ENCODE results near the gene STIMATE.

STIMATE gene

GRCh38 chr3:52917044-52917443 lies 19.7 kb upstream of the STIMATE start:
- Histone ChIP-seq H3K4me1 (ENCODE audit: control insufficient read depth, insufficient read depth, low read length) (no peaks in the 10 kb centered on the region), H3K9ac (ENCODE audit: low read length) (no peak overlapping the region), H3K4me3 (ENCODE audit: low read length) (no peak overlapping the region), H3K9me3 (ENCODE audit: control insufficient read depth, low read length) (no peaks in the 10 kb centered on the region), H3K36me3 (ENCODE audit: control insufficient read depth, insufficient read depth, low read length, severe bottlenecking) (peaks cover 35% of the 10 kb centered on the region), H3K27me3 (replicated peaks; ENCODE audit: control insufficient read depth, insufficient read depth, low read length) (no peaks in the 10 kb centered on the region)
- DNase-seq (ENCODE audit: low read depth): no peak

- H3K9me3 ChIP-seq (ENCODE audit: control insufficient read depth, low read length): no peaks in the 10 kb centered on the region
- no peaks in the 10 kb centered on the region for H3K27me3 ChIP-seq (replicated peaks; ENCODE audit: control insufficient read depth, insufficient read depth, low read length)
- H3K9ac ChIP-seq (ENCODE audit: low read length): no peak overlapping the region
- peaks cover 31% of the 10 kb centered on the region for H3K36me3 ChIP-seq (ENCODE audit: control insufficient read depth, insufficient read depth, low read length, severe bottlenecking)
- H3K4me1 ChIP-seq (ENCODE audit: control insufficient read depth, insufficient read depth, low read length): no peaks in the 10 kb centered on the region
- no peak for DNase-seq (ENCODE audit: low read depth)
- H3K4me3 ChIP-seq (ENCODE audit: low read length): no peak overlapping the region
These were observed 17.9 kb upstream of the STIMATE start for GRCh38 chr3:52915294-52915693.

DNA sequence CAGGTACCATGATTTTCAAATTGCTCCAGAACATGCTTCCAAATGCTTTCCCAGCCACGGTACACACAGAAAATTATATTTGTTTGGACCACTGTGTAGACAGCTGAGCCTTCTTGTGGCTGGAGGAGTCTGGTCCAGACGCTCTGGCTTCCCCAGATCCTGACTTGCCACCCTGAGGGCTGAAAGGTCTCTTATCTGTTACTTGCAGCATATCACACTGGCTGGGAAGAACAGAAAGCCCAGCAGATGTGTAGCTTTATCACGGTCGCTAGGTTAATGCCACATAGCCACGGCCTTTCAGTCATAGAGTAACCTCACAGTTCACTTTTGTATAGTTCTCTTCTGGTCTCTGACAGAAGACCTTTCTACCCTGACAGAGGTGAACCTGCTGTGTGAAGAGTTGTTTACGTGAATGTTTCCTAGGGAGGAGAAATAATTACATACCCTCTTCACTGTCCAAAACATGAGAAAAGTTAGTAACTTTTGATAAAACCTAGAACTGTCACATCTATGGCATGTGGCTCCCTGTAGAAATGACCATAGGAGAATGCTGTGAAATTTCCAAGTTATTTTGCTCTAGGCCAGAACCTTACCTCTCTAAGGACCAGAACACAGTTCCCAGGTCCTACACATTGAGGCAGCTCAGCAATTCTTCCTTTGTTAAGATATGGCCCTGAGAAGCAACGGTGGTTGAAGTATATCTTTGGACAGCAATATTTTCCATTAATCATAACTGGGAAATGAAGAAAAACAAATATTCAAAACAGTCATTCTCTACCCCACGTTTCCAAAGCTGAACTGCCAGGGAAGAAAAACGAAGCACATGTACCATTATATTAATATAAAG lies 15.8 kb upstream of the STIMATE start:
- Histone ChIP-seq H3K9me3 (ENCODE audit: control insufficient read depth, low read length) (no peaks in the 10 kb centered on the region), H3K36me3 (ENCODE audit: control insufficient read depth, insufficient read depth, low read length, severe bottlenecking) (peaks cover 22% of the 10 kb centered on the region), H3K4me3 (ENCODE audit: low read length) (no peak overlapping the region), H3K9ac (ENCODE audit: low read length) (no peak overlapping the region), H3K27me3 (replicated peaks; ENCODE audit: control insufficient read depth, insufficient read depth, low read length) (no peaks in the 10 kb centered on the region), H3K4me1 (ENCODE audit: control insufficient read depth, insufficient read depth, low read length) (no peaks in the 10 kb centered on the region)
- DNase-seq (ENCODE audit: low read depth): no peak

GRCh38 chr3:52910823-52911222 lies 13.5 kb upstream of the STIMATE start:
- Histone ChIP-seq H3K4me3 (ENCODE audit: low read length) (no peak overlapping the region), H3K4me1 (ENCODE audit: control insufficient read depth, insufficient read depth, low read length) (no peaks in the 10 kb centered on the region), H3K9me3 (ENCODE audit: control insufficient read depth, low read length) (no peaks in the 10 kb centered on the region), H3K9ac (ENCODE audit: low read length) (no peak overlapping the region), H3K27me3 (replicated peaks; ENCODE audit: control insufficient read depth, insufficient read depth, low read length) (no peaks in the 10 kb centered on the region), H3K36me3 (ENCODE audit: control insufficient read depth, insufficient read depth, low read length, severe bottlenecking) (peaks cover 13% of the 10 kb centered on the region)
- no peak for DNase-seq (ENCODE audit: low read depth)

DNA sequence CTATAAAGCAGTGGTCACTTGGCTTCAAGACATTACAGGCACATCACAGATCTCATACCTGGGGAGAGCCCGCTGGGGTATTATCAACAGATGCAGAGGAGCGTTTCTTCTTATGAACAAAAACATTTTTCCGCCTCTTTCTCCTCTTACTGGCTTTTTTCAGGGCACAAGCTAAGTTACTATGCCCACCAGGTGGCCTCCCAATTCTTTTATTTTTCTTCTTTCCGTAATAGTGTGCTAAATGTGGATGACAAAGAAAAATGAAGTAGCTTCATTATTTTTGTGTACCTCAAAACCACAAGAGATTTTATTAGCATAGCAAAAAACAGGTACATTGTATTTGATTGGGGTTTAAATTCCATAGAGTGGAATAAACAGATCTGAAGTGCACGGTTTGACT lies 10.1 kb upstream of the STIMATE start:
- Histone ChIP-seq H3K4me3 (ENCODE audit: low read length) (no peak overlapping the region), H3K9ac (ENCODE audit: low read length) (no peak overlapping the region), H3K27me3 (replicated peaks; ENCODE audit: control insufficient read depth, insufficient read depth, low read length) (no peaks in the 10 kb centered on the region), H3K36me3 (ENCODE audit: control insufficient read depth, insufficient read depth, low read length, severe bottlenecking) (peaks cover 4% of the 10 kb centered on the region), H3K9me3 (ENCODE audit: control insufficient read depth, low read length) (no peaks in the 10 kb centered on the region), H3K4me1 (ENCODE audit: control insufficient read depth, insufficient read depth, low read length) (no peaks in the 10 kb centered on the region)
- no peak for DNase-seq (ENCODE audit: low read depth)

- no peak overlapping the region for H3K9ac ChIP-seq (ENCODE audit: low read length)
- H3K4me3 ChIP-seq (ENCODE audit: low read length): no peak overlapping the region
- DNase-seq (ENCODE audit: low read depth): no peak
- H3K36me3 ChIP-seq (ENCODE audit: control insufficient read depth, insufficient read depth, low read length, severe bottlenecking): no peaks in the 10 kb centered on the region
- no peaks in the 10 kb centered on the region for H3K9me3 ChIP-seq (ENCODE audit: control insufficient read depth, low read length)
- H3K4me1 ChIP-seq (ENCODE audit: control insufficient read depth, insufficient read depth, low read length): no peaks in the 10 kb centered on the region
- H3K27me3 ChIP-seq (replicated peaks; ENCODE audit: control insufficient read depth, insufficient read depth, low read length): no peaks in the 10 kb centered on the region
These were observed 7.2 kb upstream of the STIMATE start for GRCh38 chr3:52904552-52904951.

DNA sequence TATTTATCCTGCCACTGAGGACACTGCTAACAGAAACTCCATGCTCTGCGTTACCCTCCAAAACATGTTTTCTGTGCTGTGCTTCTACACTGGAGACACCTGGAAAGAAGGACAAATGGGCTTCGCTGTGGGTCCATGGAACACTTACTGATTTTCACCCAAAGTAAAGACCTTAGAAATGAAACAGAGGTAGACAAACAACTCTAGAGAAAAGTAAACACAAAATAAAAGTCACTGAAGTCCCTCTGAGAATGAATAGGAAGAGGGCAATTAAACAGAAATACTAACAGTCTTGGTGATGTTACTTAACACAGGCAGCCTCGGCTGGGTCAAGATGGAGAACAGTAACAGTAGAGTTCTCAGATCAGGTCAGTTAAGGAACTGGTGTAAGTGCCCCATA lies 6.7 kb upstream of the STIMATE start:
- no peak for DNase-seq (ENCODE audit: low read depth)
- H3K36me3 ChIP-seq (ENCODE audit: control insufficient read depth, insufficient read depth, low read length, severe bottlenecking): no peaks in the 10 kb centered on the region
- no peaks in the 10 kb centered on the region for H3K4me1 ChIP-seq (ENCODE audit: control insufficient read depth, insufficient read depth, low read length)
- H3K9me3 ChIP-seq (ENCODE audit: control insufficient read depth, low read length): no peaks in the 10 kb centered on the region
- no peak overlapping the region for H3K9ac ChIP-seq (ENCODE audit: low read length)
- no peak overlapping the region for H3K4me3 ChIP-seq (ENCODE audit: low read length)
- H3K27me3 ChIP-seq (replicated peaks; ENCODE audit: control insufficient read depth, insufficient read depth, low read length): no peaks in the 10 kb centered on the region

DNA sequence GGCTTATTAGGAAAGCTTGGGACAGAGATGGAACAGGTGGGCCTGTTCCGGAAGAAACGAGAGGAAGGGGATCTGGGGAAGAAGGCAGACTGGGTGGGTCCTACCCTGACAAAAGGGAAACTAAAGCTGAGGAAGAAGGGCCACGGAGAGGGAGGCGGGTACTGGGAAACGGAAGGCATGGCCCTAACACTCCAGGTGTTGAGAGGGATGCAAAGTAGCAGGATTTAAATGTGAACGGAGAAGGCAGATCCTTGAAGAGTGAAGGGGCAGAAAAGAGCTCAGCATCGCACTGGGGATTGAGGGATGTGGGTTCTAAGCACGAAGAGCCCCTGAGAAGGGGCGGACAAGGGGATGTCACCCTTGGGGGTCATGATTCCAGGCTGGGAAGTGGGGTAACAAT lies 735 bp downstream of the STIMATE start:
- DNase-seq (ENCODE audit: low read depth): peak; percentile 30
- Histone ChIP-seq H3K36me3 (ENCODE audit: control insufficient read depth, insufficient read depth, low read length, severe bottlenecking) (no peaks in the 10 kb centered on the region), H3K9ac (ENCODE audit: low read length) (peak overlapping the region; percentile 89), H3K4me3 (ENCODE audit: low read length) (peak overlapping the region; percentile 90), H3K4me1 (ENCODE audit: control insufficient read depth, insufficient read depth, low read length) (peaks cover 40% of the 10 kb centered on the region), H3K27me3 (replicated peaks; ENCODE audit: control insufficient read depth, insufficient read depth, low read length) (no peaks in the 10 kb centered on the region), H3K9me3 (ENCODE audit: control insufficient read depth, low read length) (no peaks in the 10 kb centered on the region)

GRCh38 chr3:52896151-52896550 lies 1.2 kb downstream of the STIMATE start:
- no peak for DNase-seq (ENCODE audit: low read depth)
- Histone ChIP-seq H3K27me3 (replicated peaks; ENCODE audit: control insufficient read depth, insufficient read depth, low read length) (no peaks in the 10 kb centered on the region), H3K4me1 (ENCODE audit: control insufficient read depth, insufficient read depth, low read length) (peaks cover 44% of the 10 kb centered on the region), H3K9ac (ENCODE audit: low read length) (no peak overlapping the region), H3K9me3 (ENCODE audit: control insufficient read depth, low read length) (no peaks in the 10 kb centered on the region), H3K4me3 (ENCODE audit: low read length) (peak overlapping the region; percentile 90), H3K36me3 (ENCODE audit: control insufficient read depth, insufficient read depth, low read length, severe bottlenecking) (no peaks in the 10 kb centered on the region)

- H3K9me3 ChIP-seq (ENCODE audit: control insufficient read depth, low read length): no peaks in the 10 kb centered on the region
- DNase-seq (ENCODE audit: low read depth): no peak
- H3K4me1 ChIP-seq (ENCODE audit: control insufficient read depth, insufficient read depth, low read length): peaks cover 51% of the 10 kb centered on the region
- H3K9ac ChIP-seq (ENCODE audit: low read length): no peak overlapping the region
- no peaks in the 10 kb centered on the region for H3K27me3 ChIP-seq (replicated peaks; ENCODE audit: control insufficient read depth, insufficient read depth, low read length)
- no peak overlapping the region for H3K4me3 ChIP-seq (ENCODE audit: low read length)
- no peaks in the 10 kb centered on the region for H3K36me3 ChIP-seq (ENCODE audit: control insufficient read depth, insufficient read depth, low read length, severe bottlenecking)
These were observed 1.9 kb downstream of the STIMATE start for GRCh38 chr3:52895418-52895817.

- Histone ChIP-seq H3K9ac (ENCODE audit: low read length) (no peak overlapping the region), H3K27me3 (replicated peaks; ENCODE audit: control insufficient read depth, insufficient read depth, low read length) (no peaks in the 10 kb centered on the region), H3K4me3 (ENCODE audit: low read length) (no peak overlapping the region), H3K4me1 (ENCODE audit: control insufficient read depth, insufficient read depth, low read length) (peaks cover 51% of the 10 kb centered on the region), H3K9me3 (ENCODE audit: control insufficient read depth, low read length) (no peaks in the 10 kb centered on the region), H3K36me3 (ENCODE audit: control insufficient read depth, insufficient read depth, low read length, severe bottlenecking) (no peaks in the 10 kb centered on the region)
- no peak for DNase-seq (ENCODE audit: low read depth)
These were observed 2.6 kb downstream of the STIMATE start for GRCh38 chr3:52894756-52895155.

GRCh38 chr3:52893723-52894122 lies 3.6 kb downstream of the STIMATE start:
- no peak for DNase-seq (ENCODE audit: low read depth)

More at GRCh38 chr3:52893723-52894122, 3.6 kb downstream of the STIMATE start:
- Histone ChIP-seq H3K27me3 (replicated peaks; ENCODE audit: control insufficient read depth, insufficient read depth, low read length) (no peaks in the 10 kb centered on the region), H3K9ac (ENCODE audit: low read length) (peak overlapping the region; percentile 34), H3K4me3 (ENCODE audit: low read length) (no peak overlapping the region), H3K9me3 (ENCODE audit: control insufficient read depth, low read length) (no peaks in the 10 kb centered on the region), H3K36me3 (ENCODE audit: control insufficient read depth, insufficient read depth, low read length, severe bottlenecking) (no peaks in the 10 kb centered on the region), H3K4me1 (ENCODE audit: control insufficient read depth, insufficient read depth, low read length) (peaks cover 51% of the 10 kb centered on the region)
